HFFc6 (cell line): ENCODE results near the gene TEX11. TPM values are rescaled to one million over a fixed set of nuclear protein-coding genes. Genes with fewer than 3 reads are reported as not detected.
A peak's percentile ranks its signal among the peaks of the same experiment; 100 is the strongest.
"Not testable (repeated sequence)": the region's sequence is repeated elsewhere in the genome, so short reads cannot be mapped to it uniquely, and the experiment has no call there.

Experiments used
- DNase-seq: peaks from one replicate; pipeline ENCODE4 v3.0.0-alpha.2; 2018
- H3K27ac Mint-ChIP-seq: 2 replicates; pipeline ENCODE4 v1.8.0; 2020; ENCODE audit warnings: mild to moderate bottlenecking, mixed read lengths
- H3K27me3 Mint-ChIP-seq: 2 replicates; pipeline ENCODE4 v1.8.0; 2021; ENCODE audit warnings: mild to moderate bottlenecking, moderate library complexity, mixed read lengths; ENCODE audit not compliant: insufficient read depth
- H3K36me3 Mint-ChIP-seq: 2 replicates; pipeline ENCODE4 v1.8.0; 2021; ENCODE audit warnings: low read depth, mixed read lengths
- H3K4me1 Mint-ChIP-seq: 2 replicates; pipeline ENCODE4 v1.8.0; 2020; ENCODE audit warnings: low read depth, mixed read lengths
- H3K4me3 Mint-ChIP-seq: 2 replicates; pipeline ENCODE4 v1.8.0; 2020; ENCODE audit warnings: mild to moderate bottlenecking, moderate library complexity, mixed read lengths
- H3K9me3 Mint-ChIP-seq: 2 replicates; pipeline ENCODE4 v1.8.0; 2020; ENCODE audit warnings: mild to moderate bottlenecking, mixed read lengths
- CTCF ChIP-seq: fragments of 200-600 bp; sonication (generic); IDR thresholded peaks from 2 replicates; pipeline ENCODE4 v1.5.0; 2021; ENCODE audit warnings: antibody characterized with exemption, mild to moderate bottlenecking
- total RNA-seq, 6 experiments: library from RNA; stranded (reverse); fragmentation: NEBNext Ultra II Directional; extraction: Animal tissue kit (Norgen Biotek cat#: 25700); gene quantifications; 2 replicates in 1 of 6; 3 replicates in 5 of 6; pipeline ENCODE4 v1.2.3, GENCODE V29; 2021

TEX11 gene
- total RNA-seq, 6 experiments from 2014 or later = not detected

- no peak overlapping the region for H3K4me3 Mint-ChIP-seq
- no peak overlapping the region for H3K27ac Mint-ChIP-seq
- no peaks in the 10 kb centered on the region for H3K27me3 Mint-ChIP-seq
- no peaks in the 10 kb centered on the region; the same call in 1 of the 2 replicates for H3K36me3 Mint-ChIP-seq
- DNase-seq = peak; percentile 74
- H3K9me3 Mint-ChIP-seq = no peaks in the 10 kb centered on the region
- no peak for TF ChIP-seq CTCF
- peaks cover 20% of the 10 kb centered on the region for H3K4me1 Mint-ChIP-seq
These were observed 316.4 kb downstream of the TEX11 start for GRCh38 chrX:70592091-70592490.

GRCh38 chrX:70587158-70587557 is 321.4 kb downstream of the TEX11 start:
- not testable (repeated sequence) for H3K36me3 Mint-ChIP-seq, H3K4me3 Mint-ChIP-seq, DNase-seq, H3K27ac Mint-ChIP-seq, H3K27me3 Mint-ChIP-seq, H3K4me1 Mint-ChIP-seq, H3K9me3 Mint-ChIP-seq

- TF ChIP-seq CTCF = no peak
- H3K27ac Mint-ChIP-seq = no peak overlapping the region
- peaks cover 10% of the 10 kb centered on the region for H3K9me3 Mint-ChIP-seq
- DNase-seq = no peak
- no peak overlapping the region for H3K4me3 Mint-ChIP-seq
- peaks cover 6% of the 10 kb centered on the region; the same call in 1 of the 2 replicates for H3K36me3 Mint-ChIP-seq
- no peaks in the 10 kb centered on the region for H3K4me1 Mint-ChIP-seq
- H3K27me3 Mint-ChIP-seq = peaks cover 1% of the 10 kb centered on the region; the same call in 1 of the 2 replicates
These were observed 331.1 kb downstream of the TEX11 start for GRCh38 chrX:70577442-70577841.

GRCh38 chrX:70569922-70570576 is 338.5 kb downstream of the TEX11 start:
- H3K36me3 Mint-ChIP-seq, H3K9me3 Mint-ChIP-seq, H3K27ac Mint-ChIP-seq: not testable (repeated sequence)

GRCh38 chrX:70554948-70555347 is 353.6 kb downstream of the TEX11 start:
- no peaks in the 10 kb centered on the region for H3K36me3 Mint-ChIP-seq
- no peaks in the 10 kb centered on the region for H3K4me1 Mint-ChIP-seq
- no peaks in the 10 kb centered on the region for H3K9me3 Mint-ChIP-seq
- TF ChIP-seq CTCF = no peak
- no peak overlapping the region for H3K4me3 Mint-ChIP-seq
- no peak overlapping the region for H3K27ac Mint-ChIP-seq
- peaks cover 2% of the 10 kb centered on the region for H3K27me3 Mint-ChIP-seq
- DNase-seq = no peak

More at GRCh38 chrX:70569922-70570576, 338.5 kb downstream of the TEX11 start:
- DNase-seq, H3K4me3 Mint-ChIP-seq, H3K27me3 Mint-ChIP-seq, H3K4me1 Mint-ChIP-seq: not testable (repeated sequence)

- no peak for DNase-seq
- Mint-ChIP-seq H3K4me3 (no peak overlapping the region), H3K9me3 (no peaks in the 10 kb centered on the region), H3K4me1 (no peaks in the 10 kb centered on the region), H3K27me3 (peaks cover 2% of the 10 kb centered on the region), H3K27ac (no peak overlapping the region), H3K36me3 (no peaks in the 10 kb centered on the region)
- TF ChIP-seq CTCF = no peak
These were observed 354.0 kb downstream of the TEX11 start for GRCh38 chrX:70554523-70554922.
